Activated T-helper 1 cell treated with Interleukin-2 at 50 U/mL for 16 hours (primary cell): ENCODE results near the gene CARF.

Experiments used
- DNase-seq: peaks from one replicate; pipeline ENCODE4 v3.0.0-alpha.2; 2020; ENCODE audit warnings: low read depth

CARF gene

DNA sequence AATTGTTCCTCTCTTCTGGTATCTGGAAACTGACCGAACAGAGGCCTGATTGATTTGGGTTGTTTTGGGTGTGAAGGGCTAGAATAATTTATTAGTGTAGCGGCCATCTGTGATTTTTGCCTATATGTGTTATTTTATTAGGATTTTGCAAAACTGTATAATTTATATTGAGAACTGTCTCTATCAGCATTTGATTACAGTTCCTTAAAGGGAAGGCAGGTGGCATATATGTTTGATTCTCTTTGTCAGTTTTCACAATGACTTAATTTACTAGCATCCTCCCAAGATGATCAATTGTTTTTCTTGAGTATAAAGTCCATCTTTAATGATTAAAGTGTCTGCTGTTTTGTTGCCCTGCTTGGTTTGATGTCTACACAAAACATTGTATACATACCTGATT is 107.1 kb downstream of the CARF start:
- DNase-seq, result no peak

DNA sequence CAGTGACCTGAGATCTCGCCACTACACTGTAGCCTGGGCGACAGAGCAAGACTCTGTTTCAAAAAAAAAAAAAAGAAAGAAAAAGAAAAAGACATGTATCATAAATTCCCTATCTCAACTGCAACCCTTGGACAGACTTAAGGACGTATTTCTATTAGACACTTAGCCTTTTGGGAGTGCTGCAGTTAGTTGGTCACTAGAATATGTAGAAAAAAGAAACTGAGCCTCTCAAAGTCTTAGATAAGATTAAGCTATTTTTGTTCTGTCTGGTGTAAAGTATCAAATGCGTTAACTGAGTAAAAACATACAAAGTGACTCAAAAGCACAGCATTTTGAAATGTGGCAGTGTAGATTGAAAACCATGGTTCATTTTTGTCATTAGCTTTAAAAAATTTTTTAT is 109.9 kb downstream of the CARF start:
- DNase-seq, result no peak

- DNase-seq, result no peak
These were observed 110.7 kb downstream of the CARF start for GRCh38 chr2:203022751-203023150.

GRCh38 chr2:203025592-203025991 is 113.5 kb downstream of the CARF start:
- no peak for DNase-seq

GRCh38 chr2:203030545-203030944 is 118.5 kb downstream of the CARF start:
- no peak for DNase-seq

- DNase-seq, result no peak
These were observed 118.9 kb downstream of the CARF start for GRCh38 chr2:203030991-203031390.

DNA sequence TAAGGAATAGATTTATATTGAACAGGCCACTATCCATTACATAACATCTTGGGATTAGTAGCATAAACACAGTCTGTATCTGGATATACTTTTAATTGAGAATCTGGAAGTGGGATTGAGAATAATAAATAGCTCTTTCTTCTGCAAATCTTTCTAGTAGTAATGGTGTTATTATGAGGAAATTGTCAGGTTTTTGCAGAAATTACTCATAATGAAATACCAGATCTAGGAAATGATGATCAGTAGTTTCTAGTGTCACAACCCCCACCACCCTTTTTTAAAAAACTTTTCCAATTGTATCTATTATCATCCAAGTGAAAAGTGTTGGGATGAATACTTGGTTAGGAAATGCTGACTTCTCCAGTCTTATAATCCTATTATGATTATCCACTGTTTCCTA is 121.3 kb downstream of the CARF start:
- no peak for DNase-seq

DNA sequence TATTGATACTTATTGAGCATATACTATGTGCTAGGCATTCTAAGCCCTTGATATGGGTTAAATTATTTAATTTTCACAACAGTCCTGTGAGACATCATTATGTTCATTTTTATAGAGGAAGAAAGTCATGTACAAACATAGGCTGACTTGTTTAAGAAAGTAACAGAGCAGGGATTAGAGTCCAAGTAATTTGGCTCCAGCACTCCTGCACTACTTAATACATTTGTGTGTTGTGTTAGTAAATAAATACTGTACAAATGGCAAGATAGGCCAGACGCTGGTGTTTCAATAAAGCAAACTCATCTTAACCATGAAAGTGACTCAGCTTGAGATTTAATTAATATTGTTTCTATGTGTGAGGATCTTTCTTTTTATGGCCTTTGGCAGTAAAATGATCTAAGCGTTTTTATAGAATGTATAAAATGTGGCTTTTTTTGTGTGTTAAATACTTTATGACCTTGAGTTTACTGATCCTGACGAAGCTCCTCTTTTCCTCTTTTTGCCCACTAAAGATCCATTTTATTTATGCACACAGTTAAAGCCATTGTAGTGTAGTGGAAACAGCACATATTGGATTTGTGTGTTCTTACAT is 123.9 kb downstream of the CARF start:
- DNase-seq, result no peak
